HCT116 (cell line): ENCODE data around the gene DOK1. TPM values are rescaled to one million over a fixed set of nuclear protein-coding genes. Genes with fewer than 3 reads are reported as not detected.

Experiments used
- ATAC-seq: fragments of 200-7000 bp; cut with Tn5 transposase; 2 replicates; pipeline ENCODE4 v1.9.1; 2020; ENCODE audit warnings: mild to moderate bottlenecking, moderate library complexity
- BruUV-seq: library from RNA; stranded (reverse); fragments of 400-500 nt; replicated peaks from 2 replicates; lab custom pipeline; 2021; lab: Mats Ljungman, UMichigan
- CTCF ChIA-PET: fragments of 300-600 bp; sonication (Branson Sonifier 250); formaldehyde crosslinking; loops from one replicate; lab custom pipeline; 2021; ENCODE audit warnings: antibody characterized with exemption; lab: Charles Lee
- POLR2A ChIA-PET: fragments of 300-600, 350-600 bp; sonication (Branson Sonifier 250); formaldehyde crosslinking; loops from one replicate; lab custom pipeline; 2021; ENCODE audit warnings: antibody characterized with exemption; lab: Charles Lee
- RAD21 ChIA-PET, 2 experiments: fragments of 300-600 bp; sonication (Branson Sonifier 250); formaldehyde crosslinking; loops; one replicate each; lab custom pipeline; 2023; ENCODE audit warnings: low total read pairs in 2 of 2; ENCODE audit not compliant: uncharacterized antibody in 2 of 2, unreplicated experiment in 2 of 2, low non-redundant PET in 1 of 2; lab: Charles Lee
- DNase-seq: peaks from one replicate; pipeline ENCODE4 v3.0.0-alpha.2; 2010; ENCODE audit warnings: low read depth, low spot score
- H2AFZ ChIP-seq: fragments of 200-600 bp; shearing (Covaris generic), sonication (generic); 2 replicates; pipeline ENCODE4 v1.6.1; 2017; ENCODE audit warnings: low read depth, mixed run types, mixed read lengths, antibody characterized with exemption, low read length; ENCODE audit not compliant: poor library complexity, severe bottlenecking
- H3K27ac ChIP-seq: 2 replicates; pipeline ENCODE4 v1.5.1; 2012; ENCODE audit warnings: low read depth, low read length
- H3K27me3 ChIP-seq: fragments of 200-600 bp; sonication (generic); 2 replicates; pipeline ENCODE4 v1.6.1; 2016; ENCODE audit warnings: mixed run types, low read length, mixed read lengths; ENCODE audit not compliant: insufficient read depth
- H3K36me3 ChIP-seq, 2 experiments: fragments of 200-500 bp in 1 of 2; fragments of 200-600 bp in 1 of 2; sonication (Bioruptor generic) in 1 of 2; sonication (generic) in 1 of 2; 2 replicates each; pipeline versions ENCODE4 v1.5.1 to v1.6.1; 2014 to 2016; ENCODE audit warnings: low read length in 2 of 2, inconsistent platforms in 1 of 2, mixed read lengths in 1 of 2, mixed run types in 1 of 2; ENCODE audit not compliant: insufficient read depth in 2 of 2, control insufficient read depth in 1 of 2
- H3K4me1 ChIP-seq, 2 experiments: fragments of 200-600 bp in 1 of 2; sonication (generic) in 1 of 2; 2 replicates each; pipeline versions ENCODE4 v1.5.1 to v1.6.1; 2012 to 2017; ENCODE audit warnings: low read length in 2 of 2, inconsistent platforms in 1 of 2, mild to moderate bottlenecking in 1 of 2, mixed read lengths in 1 of 2, mixed run types in 1 of 2, moderate library complexity in 1 of 2; ENCODE audit not compliant: insufficient read depth in 2 of 2, control insufficient read depth in 1 of 2
- H3K4me2 ChIP-seq: fragments of 200-600 bp; sonication (generic); 2 replicates; pipeline ENCODE4 v1.6.1; 2017; ENCODE audit warnings: mixed run types, low read length, mixed read lengths
- H3K4me3 ChIP-seq, 2 experiments: fragments of 200-600 bp in 1 of 2; sonication (generic) in 1 of 2; replicated peaks in 1 of 2; 2 replicates each; pipeline ENCODE4 v1.5.1; 2011 to 2016; ENCODE audit warnings: low read length in 2 of 2, control low read depth in 1 of 2, low read depth in 1 of 2, mild to moderate bottlenecking in 1 of 2, mixed read lengths in 1 of 2, mixed run types in 1 of 2
- H3K79me2 ChIP-seq: fragments of 200-600 bp; sonication (generic); 2 replicates; pipeline ENCODE4 v1.6.1; 2017; ENCODE audit warnings: mild to moderate bottlenecking, mixed run types, low read length, moderate library complexity, mixed read lengths; ENCODE audit not compliant: insufficient read depth
- H3K9ac ChIP-seq: fragments of 200-600 bp; sonication (generic); 2 replicates; pipeline ENCODE4 v1.6.1; 2016; ENCODE audit warnings: low read length, mixed read lengths
- H3K9me2 ChIP-seq: fragments of 200-600 bp; sonication (generic), shearing (Covaris generic); 2 replicates; pipeline ENCODE4 v1.6.1; 2017; ENCODE audit warnings: mixed run types, mild to moderate bottlenecking, moderate library complexity; ENCODE audit not compliant: insufficient read depth
- H3K9me3 ChIP-seq, 2 experiments: fragments of 200-500 bp in 1 of 2; fragments of 200-600 bp in 1 of 2; sonication (Bioruptor generic) in 1 of 2; sonication (generic) in 1 of 2; 2 replicates each; pipeline ENCODE4 v1.6.1; 2014 to 2017; ENCODE audit warnings: low read length in 2 of 2, mixed read lengths in 2 of 2, inconsistent platforms in 1 of 2, low read depth in 1 of 2, mild to moderate bottlenecking in 1 of 2, mixed run types in 1 of 2, moderate library complexity in 1 of 2; ENCODE audit not compliant: control insufficient read depth in 1 of 2, insufficient read depth in 1 of 2
- H4K20me1 ChIP-seq: fragments of 200-600 bp; sonication (generic), shearing (Covaris generic); 2 replicates; pipeline ENCODE4 v1.6.1; 2017; ENCODE audit warnings: mixed run types, mild to moderate bottlenecking, moderate library complexity; ENCODE audit not compliant: insufficient read depth
- CTCF ChIP-seq, 3 experiments: fragments of 200-600 bp in 1 of 3; sonication (generic) in 1 of 3; IDR thresholded peaks in 2 of 3; conservative IDR thresholded peaks in 1 of 3; 2 replicates each; pipeline ENCODE4 v1.5.1; 2012 to 2017; ENCODE audit warnings: low read depth in 2 of 3, low read length in 2 of 3, antibody characterized with exemption in 1 of 3, borderline replicate concordance in 1 of 3, control low read depth in 1 of 3, mild to moderate bottlenecking in 1 of 3, mixed read lengths in 1 of 3, mixed run types in 1 of 3, moderate library complexity in 1 of 3; ENCODE audit not compliant: insufficient read depth in 1 of 3
- EGR1 ChIP-seq: IDR thresholded peaks from 2 replicates; pipeline ENCODE4 v1.6.1; 2012; ENCODE audit warnings: low read depth
- EZH2phosphoT487 ChIP-seq: fragments of 200-600 bp; IDR thresholded peaks from 2 replicates; pipeline ENCODE4 v1.6.1; 2018; ENCODE audit warnings: antibody characterized with exemption, borderline replicate concordance
- JUND ChIP-seq: IDR thresholded peaks from 2 replicates; pipeline ENCODE4 v1.6.1; 2012
- POLR2A ChIP-seq: IDR thresholded peaks from 2 replicates; pipeline ENCODE4 v1.7.0; 2011; ENCODE audit warnings: borderline replicate concordance; ENCODE audit not compliant: insufficient read depth, insufficient read length; ENCODE audit errors: extremely low read depth
- POLR2AphosphoS5 ChIP-seq: IDR thresholded peaks from 2 replicates; pipeline ENCODE4 v1.6.1; 2011; ENCODE audit warnings: mild to moderate bottlenecking, low read depth, low read length, moderate library complexity
- SIN3A ChIP-seq: IDR thresholded peaks from 2 replicates; pipeline ENCODE4 v1.6.1; 2012; ENCODE audit warnings: low read depth
- SP1 ChIP-seq: IDR thresholded peaks from 2 replicates; pipeline ENCODE4 v1.6.1; 2012; ENCODE audit warnings: low read depth
- SRF ChIP-seq: IDR thresholded peaks from 2 replicates; pipeline ENCODE4 v1.6.1; 2012; ENCODE audit warnings: low read depth
- ZFX ChIP-seq: fragments of 450-650 bp; IDR thresholded peaks from 2 replicates; pipeline ENCODE4 v1.6.1; 2017
- ZNF274 ChIP-seq: fragments of 200-500 bp; sonication (Bioruptor generic); IDR thresholded peaks from 2 replicates; pipeline ENCODE4 v1.6.1; 2014; ENCODE audit warnings: mild to moderate bottlenecking, low read depth, low read length, inconsistent platforms
- intact Hi-C: fragments of 100-400 bp; cut with micrococcal nuclease; formaldehyde crosslinking; loops from 2 replicates; pipeline ENCODE4 v1.10.0; 2022
- total RNA-seq: library from RNA; stranded (reverse); gene quantifications from one replicate; pipeline ENCODE4 v1.2.1, GENCODE V29; 2021; ENCODE audit not compliant: unreplicated experiment
- TF ChIP-seq, protein P1 (sequence below): IDR thresholded peaks from 2 replicates; pipeline ENCODE4 v1.6.1; 2012
- TF ChIP-seq, protein P2 (sequence below): IDR thresholded peaks from 2 replicates; pipeline ENCODE4 v1.6.1; 2012
- TF ChIP-seq, protein P3 (sequence below): IDR thresholded peaks from 2 replicates; pipeline ENCODE4 v1.6.1; 2012; ENCODE audit warnings: low read depth

The DOK1 gene
- total RNA-seq, 1 experiment from 2014 or later = 18.8 TPM

DNA sequence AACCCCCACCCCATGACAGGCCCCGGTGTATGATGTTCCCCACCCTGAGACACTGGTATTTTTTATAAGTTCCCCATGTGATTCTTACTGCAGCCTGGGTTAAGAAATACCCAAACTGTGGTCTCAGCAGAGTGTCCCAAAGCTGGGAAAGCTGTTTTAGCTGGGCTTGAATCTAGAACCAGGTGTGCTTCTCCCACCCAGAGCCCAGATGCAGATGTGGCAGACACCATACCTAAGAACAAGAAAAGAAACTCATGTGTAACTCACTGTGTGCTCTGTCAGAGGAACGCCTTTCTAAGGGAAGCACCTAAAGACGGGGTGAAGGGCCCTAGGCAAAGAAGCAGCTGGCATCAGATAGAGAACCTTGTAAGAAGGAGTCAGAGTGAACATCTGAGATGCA, 23.9 kb downstream of the DOK1 start:
- ATAC-seq = no peak
- ChIA-PET RAD21 (no interaction called here), CTCF (no interaction called here), POLR2A (no interaction called here)
- H3K4me1 ChIP-seq = peaks cover 4 to 7% of the 10 kb centered on the region in 2 experiments
- no peak for TF ChIP-seq SRF
- no peak for TF ChIP-seq EZH2phosphoT487
- TF ChIP-seq, protein P1, sequence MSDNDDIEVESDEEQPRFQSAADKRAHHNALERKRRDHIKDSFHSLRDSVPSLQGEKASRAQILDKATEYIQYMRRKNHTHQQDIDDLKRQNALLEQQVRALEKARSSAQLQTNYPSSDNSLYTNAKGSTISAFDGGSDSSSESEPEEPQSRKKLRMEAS = no peak
- no peak for TF ChIP-seq CTCF (IDR thresholded peaks at IDR 0.05 in 2 of 3, conservative IDR thresholded peaks at IDR 0.05 in 1 of 3; ENCODE audit: borderline replicate concordance in 1 of 3, insufficient read depth in 1 of 3, low read depth in 2 of 3, low read length in 2 of 3)
- TF ChIP-seq EGR1 = no peak
- TF ChIP-seq ZNF274 = no peak
- TF ChIP-seq ZFX = no peak
- no peak for TF ChIP-seq POLR2A
- TF ChIP-seq SP1 = no peak
- TF ChIP-seq, protein P2, sequence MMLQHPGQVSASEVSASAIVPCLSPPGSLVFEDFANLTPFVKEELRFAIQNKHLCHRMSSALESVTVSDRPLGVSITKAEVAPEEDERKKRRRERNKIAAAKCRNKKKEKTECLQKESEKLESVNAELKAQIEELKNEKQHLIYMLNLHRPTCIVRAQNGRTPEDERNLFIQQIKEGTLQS = no peak
- no peak for TF ChIP-seq SIN3A
- TF ChIP-seq JUND = no peak
- TF ChIP-seq POLR2AphosphoS5 = no peak
- TF ChIP-seq, protein P3, sequence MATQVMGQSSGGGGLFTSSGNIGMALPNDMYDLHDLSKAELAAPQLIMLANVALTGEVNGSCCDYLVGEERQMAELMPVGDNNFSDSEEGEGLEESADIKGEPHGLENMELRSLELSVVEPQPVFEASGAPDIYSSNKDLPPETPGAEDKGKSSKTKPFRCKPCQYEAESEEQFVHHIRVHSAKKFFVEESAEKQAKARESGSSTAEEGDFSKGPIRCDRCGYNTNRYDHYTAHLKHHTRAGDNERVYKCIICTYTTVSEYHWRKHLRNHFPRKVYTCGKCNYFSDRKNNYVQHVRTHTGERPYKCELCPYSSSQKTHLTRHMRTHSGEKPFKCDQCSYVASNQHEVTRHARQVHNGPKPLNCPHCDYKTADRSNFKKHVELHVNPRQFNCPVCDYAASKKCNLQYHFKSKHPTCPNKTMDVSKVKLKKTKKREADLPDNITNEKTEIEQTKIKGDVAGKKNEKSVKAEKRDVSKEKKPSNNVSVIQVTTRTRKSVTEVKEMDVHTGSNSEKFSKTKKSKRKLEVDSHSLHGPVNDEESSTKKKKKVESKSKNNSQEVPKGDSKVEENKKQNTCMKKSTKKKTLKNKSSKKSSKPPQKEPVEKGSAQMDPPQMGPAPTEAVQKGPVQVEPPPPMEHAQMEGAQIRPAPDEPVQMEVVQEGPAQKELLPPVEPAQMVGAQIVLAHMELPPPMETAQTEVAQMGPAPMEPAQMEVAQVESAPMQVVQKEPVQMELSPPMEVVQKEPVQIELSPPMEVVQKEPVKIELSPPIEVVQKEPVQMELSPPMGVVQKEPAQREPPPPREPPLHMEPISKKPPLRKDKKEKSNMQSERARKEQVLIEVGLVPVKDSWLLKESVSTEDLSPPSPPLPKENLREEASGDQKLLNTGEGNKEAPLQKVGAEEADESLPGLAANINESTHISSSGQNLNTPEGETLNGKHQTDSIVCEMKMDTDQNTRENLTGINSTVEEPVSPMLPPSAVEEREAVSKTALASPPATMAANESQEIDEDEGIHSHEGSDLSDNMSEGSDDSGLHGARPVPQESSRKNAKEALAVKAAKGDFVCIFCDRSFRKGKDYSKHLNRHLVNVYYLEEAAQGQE = no peak
- no peaks in the 10 kb centered on the region for H3K9me2 ChIP-seq
- H3K9me3 ChIP-seq = no peaks in the 10 kb centered on the region
- intact Hi-C loops = no loop called here
- H3K4me2 ChIP-seq = no peak overlapping the region
- DNase-seq = no peak
- no peaks in the 10 kb centered on the region for H3K79me2 ChIP-seq
- no peaks in the 10 kb centered on the region for H3K27me3 ChIP-seq
- no peaks in the 10 kb centered on the region for H4K20me1 ChIP-seq
- no peak overlapping the region for H3K9ac ChIP-seq
- no peak overlapping the region for H3K4me3 ChIP-seq
- peaks cover 0 to 2% of the 10 kb centered on the region in 2 experiments; a peak in 1 of 4 replicates for H3K36me3 ChIP-seq
- H3K27ac ChIP-seq = no peak overlapping the region
- no peak overlapping the region for H2AFZ ChIP-seq
- BruUV-seq = no TSS peak
